ENCODE results near the gene IL1B. TPM values are rescaled to one million over a fixed set of nuclear protein-coding genes. Genes with fewer than 3 reads are reported as not detected.

The IL1B gene
- total RNA-seq, 4 donors from 2014 or later = 2.7 TPM; not detected in 3

GRCh38 chr2:112832841-112833638 is 3.5 kb downstream of the IL1B start:
- Histone ChIP-seq H3K27me3 (no peaks in the 10 kb centered on the region), H3K36me3 (no peaks in the 10 kb centered on the region), H3K4me1 (peaks cover 0 to 9% (median 4%) of the 10 kb centered on the region in 4 donors), H3K27ac (replicated peaks in 1 of 4) (no peak overlapping the region), H3K9me3 (no peaks in the 10 kb centered on the region), H3K4me3 (no peak overlapping the region)
- DNase-seq (ENCODE audit: extremely low spot score) = no peak
- WGBS = 89% methylated on average over 14 of the region's 14 CpGs
- intact Hi-C loops (cut with DNase I) = no loop called here
- TF ChIP-seq POLR2AphosphoS5 (IDR thresholded peaks at IDR 0.05) = no peak
- no peak for TF ChIP-seq EP300 (IDR thresholded peaks at IDR 0.05)
- TF ChIP-seq CTCF (IDR thresholded peaks at IDR 0.05) = no peak
- TF ChIP-seq POLR2A (IDR thresholded peaks at IDR 0.05; ENCODE audit: low read depth) = no peak

GRCh38 chr2:112831946-112832840 is 4.4 kb downstream of the IL1B start:
- Histone ChIP-seq H3K36me3 (no peaks in the 10 kb centered on the region), H3K27ac (replicated peaks in 1 of 4) (no peak overlapping the region), H3K4me1 (peaks cover 0 to 9% (median 4%) of the 10 kb centered on the region in 4 donors), H3K9me3 (no peaks in the 10 kb centered on the region), H3K4me3 (no peak overlapping the region), H3K27me3 (no peaks in the 10 kb centered on the region)
- no peak for DNase-seq (ENCODE audit: extremely low spot score)
- 90% methylated on average over 14 of the region's 15 CpGs for WGBS
- TF ChIP-seq POLR2A (IDR thresholded peaks at IDR 0.05; ENCODE audit: low read depth) (no peak), EP300 (IDR thresholded peaks at IDR 0.05) (no peak), CTCF (IDR thresholded peaks at IDR 0.05) (no peak)
- intact Hi-C loops (cut with DNase I) = no loop called here

DNA sequence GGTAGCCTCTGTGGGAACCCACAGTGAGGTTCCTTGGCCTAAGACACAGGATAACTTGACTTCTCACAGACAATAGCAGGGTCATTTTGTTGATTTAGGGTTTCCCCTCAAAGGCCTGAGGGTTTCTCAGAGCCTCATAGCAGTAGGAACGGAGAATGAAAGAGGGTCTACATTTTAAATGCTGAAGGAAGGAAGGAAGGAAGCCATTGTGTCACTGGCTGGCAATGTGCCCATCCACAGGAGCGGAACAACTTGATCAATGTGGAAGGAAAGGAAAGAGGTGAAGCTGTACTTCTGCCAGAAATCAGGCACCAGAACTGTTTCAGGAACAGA is 5.1 kb downstream of the IL1B start:
- intact Hi-C loops (cut with DNase I) = no loop called here
- H3K9me3 ChIP-seq = no peaks in the 10 kb centered on the region
- H3K27ac ChIP-seq (replicated peaks in 1 of 4) = no peak overlapping the region
- WGBS = 63% methylated on average over 2 of the region's 2 CpGs
- DNase-seq (ENCODE audit: extremely low spot score) = no peak
- H3K27me3 ChIP-seq = no peaks in the 10 kb centered on the region
- H3K4me1 ChIP-seq = peaks cover 0 to 9% (median 4%) of the 10 kb centered on the region in 4 donors
- H3K36me3 ChIP-seq = no peaks in the 10 kb centered on the region
- TF ChIP-seq CTCF (IDR thresholded peaks at IDR 0.05) (no peak), POLR2A (IDR thresholded peaks at IDR 0.05; ENCODE audit: low read depth) (no peak)
- H3K4me3 ChIP-seq = no peak overlapping the region

DNA sequence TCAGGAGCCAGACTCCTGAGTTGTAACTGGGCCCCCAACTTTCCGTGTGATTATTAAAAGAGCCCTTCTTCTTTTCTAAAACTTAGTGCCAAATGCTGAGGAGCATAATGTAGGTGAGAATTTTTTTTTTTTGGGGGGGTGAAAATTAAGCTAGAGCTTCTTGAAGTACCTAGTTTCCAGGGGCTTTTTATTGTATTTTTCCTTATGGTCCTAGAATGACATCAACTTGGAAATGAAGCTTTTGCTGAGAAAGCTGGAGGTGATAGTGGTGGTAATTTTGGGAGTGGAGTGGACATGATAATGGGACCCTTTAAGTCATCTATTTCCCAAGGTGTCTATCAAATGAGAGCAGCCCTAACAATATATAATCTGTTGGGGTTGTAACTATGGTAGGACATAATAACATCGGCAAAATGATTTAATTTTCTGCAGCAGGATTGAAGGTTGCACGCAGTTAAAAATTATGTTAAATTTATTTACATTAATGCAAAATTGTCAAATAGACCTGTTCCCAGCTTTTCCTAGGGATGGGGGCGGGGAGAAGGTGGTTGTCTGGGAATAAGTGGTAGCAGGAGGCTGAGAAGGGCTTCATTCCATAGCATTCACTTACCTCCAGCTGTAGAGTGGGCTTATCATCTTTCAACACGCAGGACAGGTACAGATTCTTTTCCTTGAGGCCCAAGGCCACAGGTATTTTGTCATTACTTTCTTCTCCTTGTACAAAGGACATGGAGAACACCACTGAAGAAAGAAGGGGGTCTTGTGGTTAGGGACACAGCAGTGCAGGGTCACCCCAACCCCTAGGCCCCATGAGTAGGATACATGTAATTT is 5.7 kb downstream of the IL1B start:
- intact Hi-C loops (cut with DNase I) = no loop called here
- Histone ChIP-seq H3K36me3 (no peaks in the 10 kb centered on the region), H3K4me3 (no peak overlapping the region), H3K27me3 (no peaks in the 10 kb centered on the region), H3K9me3 (no peaks in the 10 kb centered on the region), H3K4me1 (peaks cover 0 to 9% (median 4%) of the 10 kb centered on the region in 4 donors), H3K27ac (replicated peaks in 1 of 4) (no peak overlapping the region)
- 68% methylated on average over 5 of the region's 5 CpGs for WGBS
- no peak for DNase-seq (ENCODE audit: extremely low spot score)
- no peak for TF ChIP-seq POLR2A (IDR thresholded peaks at IDR 0.05; ENCODE audit: low read depth)
- no peak for TF ChIP-seq POLR2AphosphoS5 (IDR thresholded peaks at IDR 0.05)
- TF ChIP-seq EP300 (IDR thresholded peaks at IDR 0.05) = no peak
- no peak for TF ChIP-seq CTCF (IDR thresholded peaks at IDR 0.05)

Data from esophagus muscularis mucosa (tissue), 4 donors.